H1 (cell line): ENCODE data around the gene SMAP1. TPM values are rescaled to one million over a fixed set of nuclear protein-coding genes. Genes with fewer than 3 reads are reported as not detected.

Experiments
- BRCA1 ChIP-seq: IDR thresholded peaks from 2 replicates; pipeline ENCODE4 v1.6.1; 2012; ENCODE audit warnings: low read depth, low read length, improper control_type of control experiment
- EP300 ChIP-seq, 2 experiments: IDR thresholded peaks; 1 replicate in 1 of 2; 2 replicates in 1 of 2; pipeline ENCODE4 v1.6.1; 2011 to 2012; ENCODE audit warnings: low read depth in 2 of 2, low read length in 2 of 2, mild to moderate bottlenecking in 2 of 2, borderline replicate concordance in 1 of 2, inconsistent platforms in 1 of 2, moderate library complexity in 1 of 2
- EZH2 ChIP-seq: fragments of 200-600 bp; sonication (generic); IDR thresholded peaks from 2 replicates; pipeline ENCODE4 v1.7.1; 2012; ENCODE audit warnings: low read depth, mild to moderate bottlenecking, moderate library complexity, low read length, inconsistent platforms; ENCODE audit not compliant: severe bottlenecking
- POLR2AphosphoS5 ChIP-seq: IDR thresholded peaks from 2 replicates; pipeline ENCODE4 v1.6.1; 2011; ENCODE audit warnings: low read depth, low read length
- polyA plus RNA-seq, 7 experiments: library from polyadenylated mRNA; depleted of rRNA in 3 of 7; stranded (reverse) in 5 of 7; unstranded in 2 of 7; fragments of >200 nt in 5 of 7; fragments of 200-250 nt in 2 of 7; gene quantifications; 1 replicate in 5 of 7; 2 replicates in 1 of 7; 4 replicates in 1 of 7; pipeline versions ENCODE4 v1.2.1 to v1.2.3, GENCODE V29; 2011 to 2013; ENCODE audit warnings: missing spikeins in 2 of 7, mixed read lengths in 2 of 7
- total RNA-seq: library from RNA; stranded (reverse); fragmentation: NEBNext Ultra II Directional; extraction: Animal tissue kit (Norgen Biotek cat#: 25700); gene quantifications from 2 replicates; pipeline ENCODE4 v1.2.1, GENCODE V29; 2021
- TF ChIP-seq, protein P1 (sequence below): IDR thresholded peaks from 2 replicates; pipeline ENCODE4 v1.6.1; 2012; ENCODE audit warnings: inconsistent platforms

SMAP1 gene
- total and polyA plus RNA-seq, 2 of the 8 experiments (the other 6 are each of a cell fraction or from before 2014, with no cell fraction given): 18.8 to 32.4 TPM

DNA sequence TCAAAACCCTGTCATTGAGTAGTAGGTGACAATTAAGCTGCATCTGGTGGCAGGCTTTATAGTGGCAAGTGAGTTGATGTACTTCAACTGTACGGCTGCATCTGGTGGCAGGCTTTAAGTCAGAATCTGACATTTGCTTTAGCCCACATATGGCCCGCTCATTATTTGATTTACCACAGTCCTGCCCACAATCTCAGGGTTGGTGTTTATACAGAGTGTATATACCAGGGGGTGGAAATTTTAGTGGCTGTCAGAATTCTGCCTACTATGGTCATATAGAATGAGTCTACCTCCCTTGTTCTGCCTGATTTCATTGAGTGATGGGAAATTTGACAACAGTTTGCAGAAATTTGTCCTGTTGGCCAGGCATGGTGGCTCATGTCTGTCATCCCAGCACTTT, 112.3 kb downstream of the SMAP1 start (continued):
- no peak for TF ChIP-seq EZH2
- no peak for TF ChIP-seq BRCA1
- no peak for TF ChIP-seq EP300 (IDR thresholded peaks at IDR 0.05; ENCODE audit: borderline replicate concordance in 1 of 2, low read depth in 2 of 2, low read length in 2 of 2)
- TF ChIP-seq, protein P1, sequence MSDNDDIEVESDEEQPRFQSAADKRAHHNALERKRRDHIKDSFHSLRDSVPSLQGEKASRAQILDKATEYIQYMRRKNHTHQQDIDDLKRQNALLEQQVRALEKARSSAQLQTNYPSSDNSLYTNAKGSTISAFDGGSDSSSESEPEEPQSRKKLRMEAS: no peak
- no peak for TF ChIP-seq POLR2AphosphoS5
